GM21360 (cell line): ENCODE measurements around the gene CUEDC1.
"Not testable (repeated sequence)": the region's sequence is repeated elsewhere in the genome, so short reads cannot be mapped to it uniquely, and the experiment has no call there.

ENCODE experiments used
- ATAC-seq: cut with Tn5 transposase; IDR thresholded peaks from one replicate; pipeline ENCODE4 v1.9.1; 2021; ENCODE audit warnings: mild to moderate bottlenecking, moderate library complexity; ENCODE audit not compliant: unreplicated experiment

The CUEDC1 gene

DNA sequence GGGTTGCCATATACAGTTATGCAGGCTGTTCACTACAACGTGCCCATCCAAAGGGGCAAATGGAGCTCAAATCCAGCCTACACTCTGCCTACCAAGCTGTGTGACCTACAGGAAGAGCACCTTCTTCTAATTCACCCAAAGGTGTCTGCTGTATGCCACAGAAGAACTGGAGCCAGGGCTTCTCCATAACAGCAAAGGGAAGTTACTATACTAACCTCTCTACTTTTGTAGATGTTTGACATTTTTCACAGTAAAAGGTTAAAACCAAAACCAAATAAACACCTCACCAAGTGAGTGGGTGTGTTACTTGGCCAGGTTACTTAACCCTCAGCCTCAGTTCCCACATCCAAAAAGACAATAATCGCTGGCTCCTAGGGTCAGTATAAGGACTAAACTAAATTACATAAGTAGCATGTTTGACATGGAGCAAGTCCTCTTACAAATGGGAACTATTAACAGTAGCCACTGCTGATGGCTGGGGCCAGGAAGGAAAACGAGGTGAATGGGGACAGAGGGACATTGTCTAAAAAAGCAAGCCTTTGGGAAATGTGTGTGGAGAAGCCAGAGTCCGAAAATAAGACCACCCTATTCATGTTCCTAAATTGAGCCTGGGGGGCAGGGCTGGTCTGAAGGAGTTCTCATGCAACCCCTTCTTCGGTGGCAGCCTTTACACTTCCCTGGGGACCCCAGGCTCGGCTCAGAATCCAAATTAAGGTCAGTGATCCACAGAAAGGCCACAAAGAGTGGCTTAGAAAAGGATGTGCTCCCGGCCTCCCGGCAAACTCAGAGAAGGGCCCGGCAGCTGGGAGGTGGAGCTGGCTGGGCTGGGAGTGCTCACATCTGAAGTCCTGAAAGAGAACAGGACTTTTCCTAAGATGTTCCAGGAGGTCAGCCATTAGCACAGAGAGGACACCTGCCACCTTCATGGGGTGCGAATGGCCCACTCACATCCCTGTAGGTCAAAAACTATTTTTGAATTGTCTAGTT, 13.5 kb downstream of the CUEDC1 start:
- ATAC-seq: no peak

DNA sequence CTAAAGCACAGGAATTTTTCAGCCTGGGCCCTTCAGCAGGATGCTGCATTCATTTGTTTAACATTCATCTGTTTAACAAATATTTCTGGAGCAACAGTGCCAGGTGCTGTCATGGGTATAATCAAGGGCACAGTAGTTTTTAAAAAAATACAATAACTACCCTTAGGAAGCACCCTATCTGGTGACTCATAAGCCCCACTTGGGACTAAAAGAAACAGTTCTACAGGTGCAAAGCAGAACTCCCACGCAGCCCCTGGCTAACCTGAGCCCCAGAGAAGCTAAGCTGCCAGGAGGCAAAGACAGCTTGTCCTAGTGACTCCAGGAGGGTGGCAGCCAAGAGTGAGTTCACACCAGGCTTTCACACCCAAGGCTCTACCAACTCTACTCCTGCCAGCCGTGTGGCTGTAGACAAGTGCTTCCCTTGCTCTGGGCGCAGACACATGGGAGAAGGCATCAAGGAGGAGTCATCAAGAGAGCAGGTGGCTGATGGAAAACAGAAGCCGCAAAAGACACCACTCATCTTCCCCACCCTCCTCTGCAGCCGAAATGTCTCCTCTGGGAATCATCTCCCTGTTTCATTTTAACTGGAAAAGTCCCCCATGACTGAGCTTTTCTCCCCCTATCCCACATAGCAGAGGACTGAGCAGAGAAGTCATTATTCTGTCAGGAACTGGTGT, 14.4 kb downstream of the CUEDC1 start:
- ATAC-seq: no peak

DNA sequence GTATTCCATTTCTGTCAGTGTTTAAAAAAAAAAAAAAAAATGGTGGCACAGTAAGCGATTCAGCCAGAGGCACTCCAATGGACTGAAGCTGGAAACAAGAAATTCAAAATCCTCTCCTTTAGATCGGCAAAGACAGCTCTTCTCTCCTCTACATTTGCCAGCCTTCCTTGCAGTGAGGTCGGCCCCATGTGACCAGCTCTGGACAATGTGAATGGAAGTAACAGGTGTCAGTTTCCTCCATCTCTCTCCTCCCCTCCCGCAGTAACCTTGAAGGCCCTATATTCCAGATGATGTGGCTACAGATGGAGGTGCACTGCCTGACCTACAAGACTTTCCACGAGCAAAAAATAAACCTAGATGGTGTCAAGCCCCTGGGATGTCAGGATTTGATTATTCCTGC, 15.0 kb downstream of the CUEDC1 start:
- no peak for ATAC-seq

DNA sequence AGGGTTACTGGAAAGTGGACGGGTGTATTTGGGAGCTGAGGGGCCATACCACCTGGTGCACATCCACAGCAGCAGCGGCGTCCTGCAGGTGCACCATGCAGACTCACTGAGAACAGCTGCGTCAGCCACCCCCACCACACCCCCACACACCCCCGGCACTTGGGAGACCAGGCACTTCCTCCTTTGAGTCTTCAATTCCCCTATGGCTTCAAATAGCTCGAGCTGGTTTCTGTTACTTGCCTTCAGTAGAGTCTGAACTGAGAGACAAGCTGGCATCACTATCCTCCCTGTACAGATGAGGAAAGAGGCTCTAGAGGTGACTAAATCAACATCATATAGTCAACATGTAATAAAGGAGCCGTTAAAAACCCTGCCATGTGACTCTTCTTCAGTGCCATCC, 15.4 kb downstream of the CUEDC1 start:
- peak; percentile 52 for ATAC-seq

DNA sequence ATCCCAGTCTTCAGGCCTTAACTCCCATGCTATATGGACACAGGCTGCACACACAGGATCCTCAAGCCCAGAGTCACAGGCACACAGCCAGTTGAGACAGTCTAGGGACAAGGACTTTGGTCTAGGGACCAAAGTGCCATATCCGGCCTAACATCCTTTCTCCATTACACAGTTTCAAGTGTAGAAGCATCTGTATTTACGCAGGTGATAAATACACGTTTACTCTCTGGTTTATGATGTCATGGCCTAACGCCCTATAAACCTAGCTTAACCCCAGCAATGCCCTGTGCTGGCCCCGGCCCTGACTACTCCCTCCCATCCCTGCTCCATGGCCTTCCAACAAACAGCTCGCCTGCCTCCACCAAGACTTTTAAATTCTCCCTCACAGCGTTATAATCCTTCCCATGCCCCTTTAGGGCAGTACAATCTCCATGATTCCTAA, 17.1 kb downstream of the CUEDC1 start:
- ATAC-seq: no peak

DNA sequence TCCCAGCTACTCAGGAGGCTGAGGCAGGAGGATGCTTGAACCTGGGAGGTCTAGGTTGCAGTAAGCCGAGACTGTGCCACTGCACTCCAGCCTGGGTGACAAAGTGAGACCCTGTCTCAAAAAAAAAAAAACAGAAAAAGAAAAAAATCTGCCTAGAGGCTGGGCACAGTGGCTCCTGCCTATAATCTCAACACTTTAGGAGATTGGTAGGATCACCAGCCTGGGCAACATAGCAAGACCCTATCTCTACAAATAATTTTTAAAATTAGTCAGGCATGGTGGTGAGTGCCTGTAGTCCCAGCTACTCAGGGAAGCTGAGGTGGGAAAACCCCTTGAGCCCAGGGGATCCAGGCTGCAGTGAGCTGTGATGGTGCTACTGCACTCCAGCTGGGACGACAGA, 17.7 kb downstream of the CUEDC1 start:
- ATAC-seq: no peak

DNA sequence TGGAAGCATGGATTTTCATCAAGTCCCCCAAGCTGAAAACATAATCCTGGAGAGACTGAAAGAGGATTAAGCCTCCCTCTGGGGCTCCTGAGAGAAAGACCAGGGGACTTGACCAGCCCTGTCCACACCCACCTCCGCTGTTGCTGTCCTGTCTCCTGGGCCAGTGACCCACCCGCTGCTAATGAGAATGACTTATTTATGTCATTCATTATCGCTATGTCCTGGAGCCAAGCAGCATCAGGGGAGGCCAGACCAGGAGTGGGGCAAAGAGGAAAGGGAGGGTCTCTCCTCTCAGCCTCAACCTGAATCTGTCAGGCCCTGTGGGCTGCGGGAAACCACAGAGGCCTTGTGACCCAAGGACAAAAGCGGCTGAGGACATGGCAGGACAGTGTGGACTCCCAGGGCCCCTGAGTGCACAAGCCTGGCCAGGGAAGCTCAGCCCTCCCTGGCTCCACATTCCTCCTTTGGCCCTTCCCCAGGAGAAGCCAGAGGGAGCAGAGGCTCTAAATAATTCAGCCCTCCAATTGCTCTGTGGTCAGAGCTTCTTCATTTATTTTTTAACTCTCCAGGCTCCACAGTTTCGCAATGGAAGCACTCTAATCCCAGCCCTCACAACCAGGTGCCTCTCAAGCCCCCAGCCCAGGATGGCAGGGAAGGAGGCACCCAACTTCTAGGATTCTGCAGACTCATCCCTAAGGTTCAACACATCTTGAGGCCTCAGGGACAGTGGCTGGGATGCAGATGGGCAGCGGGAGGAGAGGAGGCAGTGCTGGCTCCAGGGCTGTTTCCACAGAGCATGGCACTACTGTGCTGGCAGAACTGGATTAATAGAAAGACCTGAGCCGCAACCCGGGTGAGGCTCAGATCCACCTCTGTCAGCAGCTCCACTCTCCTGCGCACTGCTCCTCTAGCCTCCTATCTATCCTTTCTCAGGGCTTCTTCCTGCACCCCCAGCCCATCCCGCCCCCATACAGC, 19.1 kb downstream of the CUEDC1 start:
- no peak for ATAC-seq

DNA sequence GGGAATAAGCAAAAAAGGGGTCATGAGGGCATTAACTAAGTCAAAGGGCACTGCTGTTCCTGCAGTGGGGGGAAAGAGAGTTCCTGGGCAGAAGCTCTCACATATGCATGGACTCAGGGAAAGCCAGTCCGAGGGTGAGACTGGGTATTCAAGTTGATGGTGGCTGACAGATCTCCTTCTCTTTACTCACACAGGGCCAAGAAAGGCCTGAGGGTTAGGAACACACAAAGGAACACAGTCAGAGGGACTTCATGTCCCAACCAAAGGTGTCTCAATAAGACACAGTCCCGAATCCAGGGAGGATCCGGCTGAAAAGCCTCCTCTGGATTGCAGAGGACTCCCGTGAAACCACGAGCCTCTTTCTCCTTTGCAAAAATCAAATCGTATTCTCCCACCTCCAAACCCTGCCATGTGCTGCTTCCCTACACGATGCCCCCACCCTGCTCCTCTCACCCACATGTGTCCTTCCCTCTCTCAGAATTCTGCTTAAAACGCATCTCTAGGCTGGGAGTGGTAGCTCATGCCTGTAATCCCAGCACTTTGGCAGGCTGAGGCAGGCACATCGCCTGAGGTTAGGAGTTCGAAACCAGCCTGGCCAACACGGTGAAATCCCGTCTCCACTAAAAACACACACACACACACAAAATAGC, 23.6 kb downstream of the CUEDC1 start:
- ATAC-seq: no peak

DNA sequence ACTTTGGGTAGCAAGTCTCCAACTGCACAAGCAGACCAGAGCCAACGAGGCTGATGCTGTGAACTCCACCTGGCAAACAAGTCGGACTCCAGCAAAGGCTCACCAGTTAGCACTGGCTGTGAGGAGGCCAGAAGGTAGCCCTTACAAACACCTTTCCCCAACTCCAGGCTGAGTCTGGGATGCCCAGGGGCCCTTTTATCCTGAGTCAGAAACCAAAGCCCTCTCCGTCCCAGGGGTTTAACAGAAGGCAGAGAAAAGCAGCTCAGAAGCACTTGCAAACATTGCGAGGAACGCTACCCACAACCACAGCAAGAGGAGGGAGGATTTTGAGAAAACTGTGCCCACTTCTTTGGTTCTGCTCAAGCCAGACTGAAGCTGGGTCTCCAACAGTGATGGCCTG, 25.0 kb downstream of the CUEDC1 start:
- ATAC-seq: no peak

DNA sequence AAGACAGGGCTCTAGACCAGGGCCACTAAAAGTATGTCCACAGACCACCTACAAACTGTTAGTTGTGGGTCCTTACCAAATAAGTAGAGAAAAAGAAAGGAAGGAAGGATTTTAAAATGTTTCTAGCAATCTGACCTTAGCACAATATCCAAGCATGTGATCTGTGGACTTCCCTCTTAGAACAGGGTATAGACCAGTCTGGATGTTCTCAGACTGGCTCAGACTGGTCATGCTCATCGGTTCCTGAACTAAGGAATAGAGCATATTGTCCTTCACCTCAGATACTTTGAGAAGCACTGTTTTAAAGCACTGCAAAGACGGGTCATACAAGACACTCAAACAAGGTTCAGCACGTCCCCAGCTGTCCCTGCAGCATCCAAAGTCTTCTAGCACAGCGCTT, 25.8 kb downstream of the CUEDC1 start:
- ATAC-seq: no peak

DNA sequence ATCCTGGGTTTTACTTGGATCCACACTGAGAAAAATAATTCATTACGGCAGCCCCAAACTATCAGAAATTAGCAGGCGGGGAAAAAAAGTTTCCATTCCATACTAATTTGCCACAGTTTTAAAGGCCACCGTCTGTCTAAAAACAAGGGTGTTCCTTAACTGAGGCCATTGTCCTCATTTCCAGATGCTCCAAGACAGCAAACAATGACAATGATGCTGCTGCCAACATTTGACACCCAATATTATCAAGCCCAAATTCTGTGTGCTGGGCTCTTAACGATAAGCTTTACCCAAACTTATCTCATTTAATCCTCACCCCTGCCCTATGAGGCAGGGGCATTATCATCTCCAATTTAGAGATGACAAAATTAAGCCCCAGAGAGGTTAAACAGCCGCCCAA, 26.3 kb downstream of the CUEDC1 start:
- no peak for ATAC-seq

DNA sequence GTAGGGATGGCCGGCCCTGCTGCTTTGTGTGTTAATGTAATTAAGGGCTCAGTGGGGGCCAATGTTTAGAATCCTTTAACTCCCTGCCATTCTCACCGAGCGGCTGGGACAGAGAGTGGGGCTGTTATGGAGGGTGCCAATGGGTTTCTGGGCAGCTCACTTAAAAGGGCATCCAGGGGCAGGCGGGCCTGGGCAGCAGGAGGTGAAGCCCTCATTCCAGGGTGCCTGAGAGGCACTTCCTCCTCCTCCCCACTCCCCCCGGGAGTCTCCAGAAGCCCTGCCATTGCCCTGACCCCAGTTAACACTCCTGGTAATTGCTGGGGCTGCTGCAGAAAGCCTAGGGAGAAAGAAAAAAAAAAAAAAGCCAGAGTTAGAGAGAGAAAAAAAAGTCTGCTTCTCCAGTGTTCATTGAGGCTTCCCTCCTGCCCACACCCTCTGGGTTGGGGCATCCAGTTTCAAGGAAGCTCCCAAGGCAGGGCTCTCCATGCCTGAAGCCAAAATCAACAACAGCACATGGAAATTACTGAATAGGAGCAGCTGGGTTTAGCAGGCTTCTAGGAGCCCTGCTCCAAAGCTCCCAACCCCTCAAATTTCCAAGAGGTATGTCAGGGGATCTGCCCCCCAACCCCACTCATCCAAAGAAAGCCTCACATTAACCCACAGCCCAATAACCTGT, 28.0 kb downstream of the CUEDC1 start:
- no peak for ATAC-seq

DNA sequence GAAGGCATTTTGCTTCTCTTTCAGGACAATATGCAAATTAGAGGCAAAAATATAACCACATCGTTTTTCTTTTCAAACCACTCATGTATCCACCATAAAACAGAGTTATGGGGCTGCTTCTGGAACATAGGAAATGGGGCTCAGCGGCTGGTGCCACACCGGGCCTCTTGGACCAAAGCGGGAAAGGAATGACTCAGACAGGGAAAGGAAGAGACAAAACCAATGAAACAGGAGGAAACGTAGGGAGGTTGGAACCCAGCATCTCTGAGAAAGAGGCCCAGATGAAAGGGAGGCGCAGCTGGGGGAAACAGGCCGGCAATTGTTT, 28.5 kb downstream of the CUEDC1 start:
- no peak for ATAC-seq

DNA sequence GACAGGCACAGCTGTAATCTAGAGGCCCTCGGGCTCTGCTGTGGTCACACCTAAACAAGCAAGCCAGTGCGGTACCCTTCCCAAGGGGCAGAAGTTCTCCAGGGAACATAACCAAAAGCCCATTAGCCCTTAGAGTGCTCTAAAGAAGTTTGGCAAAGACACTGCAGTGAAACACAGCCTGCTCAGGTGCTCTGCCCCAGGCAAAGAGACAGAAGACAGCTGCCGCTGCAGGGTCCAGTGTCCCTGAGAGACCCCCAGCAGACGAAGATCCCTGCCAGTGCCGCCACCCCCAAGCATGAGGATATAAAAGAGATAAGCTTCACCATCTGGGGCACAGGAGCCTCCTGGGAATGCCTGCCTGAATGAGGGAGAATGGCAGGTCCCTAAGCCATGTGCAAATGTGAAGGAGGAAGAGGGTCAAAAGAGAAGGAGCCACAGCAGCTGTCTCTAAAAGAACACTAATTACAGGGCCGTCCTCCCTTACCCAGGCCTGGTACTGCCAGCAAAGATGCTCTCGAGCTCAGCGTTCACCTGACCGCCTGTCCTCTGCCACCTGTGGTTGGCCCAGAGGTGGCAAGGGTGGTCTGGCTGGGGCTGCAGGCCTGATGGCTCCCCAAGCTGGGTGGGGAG, 29.7 kb downstream of the CUEDC1 start:
- no peak for ATAC-seq

DNA sequence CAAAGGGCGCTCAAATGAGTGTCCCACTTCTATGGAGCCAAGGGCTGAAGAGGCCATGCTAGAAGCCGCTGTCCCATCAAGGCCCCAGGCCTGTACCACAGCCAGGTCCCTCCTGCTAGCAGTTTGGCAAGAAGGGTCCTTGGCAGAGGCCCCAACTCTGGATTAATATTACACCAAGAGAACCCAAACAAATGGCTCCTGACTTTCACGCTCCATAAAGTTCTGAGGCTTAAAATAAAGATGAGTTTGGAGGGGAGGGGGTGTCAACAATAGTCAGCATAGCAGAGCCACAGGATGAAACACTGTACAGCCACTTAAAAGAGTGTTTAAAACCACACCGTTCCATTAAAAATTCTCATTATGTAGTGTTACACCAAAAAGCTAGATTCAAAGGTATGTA, 30.5 kb downstream of the CUEDC1 start:
- ATAC-seq: no peak

DNA sequence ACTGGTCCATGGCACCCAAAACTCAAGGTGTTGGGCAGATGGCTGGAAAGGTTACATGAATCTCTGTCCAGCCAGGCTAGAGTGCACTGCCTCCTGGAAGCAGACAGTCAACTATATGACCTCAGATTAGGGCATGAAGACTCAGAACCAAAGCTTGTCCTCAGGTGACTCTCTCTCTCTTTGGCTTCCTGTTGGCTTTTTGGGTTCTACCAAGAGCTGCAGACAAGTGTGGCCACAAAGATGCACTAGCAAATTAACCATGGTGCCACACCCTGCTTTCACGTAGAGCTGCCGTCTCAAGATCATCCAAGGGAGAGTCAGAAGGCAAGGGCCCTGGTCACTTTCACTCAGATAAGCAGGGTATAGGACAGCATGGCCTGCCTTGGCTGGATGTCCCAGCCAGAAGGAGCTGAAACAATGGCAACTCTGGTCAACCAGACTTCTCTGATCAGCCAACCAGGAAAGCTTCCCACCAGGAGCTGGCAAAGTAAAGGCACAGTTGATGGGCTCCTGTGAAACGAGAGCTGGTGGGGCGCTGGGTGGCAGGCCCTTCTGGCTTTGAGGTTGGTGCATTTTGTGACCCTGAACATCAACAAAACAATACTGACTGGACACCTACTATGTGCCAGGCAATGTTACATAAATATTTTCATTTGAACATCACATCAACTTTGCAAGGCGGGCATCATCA, 31.9 kb downstream of the CUEDC1 start:
- no peak for ATAC-seq

DNA sequence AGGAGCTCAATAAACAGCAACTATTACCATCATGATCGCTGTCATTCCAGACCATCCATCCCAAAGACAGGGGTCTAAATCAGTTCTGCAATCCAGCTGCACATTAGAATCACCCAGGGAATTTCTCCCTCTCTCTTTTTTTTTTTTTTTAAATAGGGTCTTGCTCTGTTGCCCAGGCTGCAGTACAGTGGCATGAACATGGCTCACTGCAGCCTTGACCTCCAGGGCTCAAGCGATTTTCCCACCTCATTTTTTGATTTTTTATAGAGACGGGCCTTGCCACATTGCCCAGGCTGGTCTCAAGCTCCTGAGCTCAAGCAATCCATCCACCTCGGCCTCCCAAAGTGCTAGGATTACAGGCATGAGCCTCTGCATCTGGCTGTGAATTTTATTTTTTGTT, 32.5 kb downstream of the CUEDC1 start:
- not testable (repeated sequence) for ATAC-seq

DNA sequence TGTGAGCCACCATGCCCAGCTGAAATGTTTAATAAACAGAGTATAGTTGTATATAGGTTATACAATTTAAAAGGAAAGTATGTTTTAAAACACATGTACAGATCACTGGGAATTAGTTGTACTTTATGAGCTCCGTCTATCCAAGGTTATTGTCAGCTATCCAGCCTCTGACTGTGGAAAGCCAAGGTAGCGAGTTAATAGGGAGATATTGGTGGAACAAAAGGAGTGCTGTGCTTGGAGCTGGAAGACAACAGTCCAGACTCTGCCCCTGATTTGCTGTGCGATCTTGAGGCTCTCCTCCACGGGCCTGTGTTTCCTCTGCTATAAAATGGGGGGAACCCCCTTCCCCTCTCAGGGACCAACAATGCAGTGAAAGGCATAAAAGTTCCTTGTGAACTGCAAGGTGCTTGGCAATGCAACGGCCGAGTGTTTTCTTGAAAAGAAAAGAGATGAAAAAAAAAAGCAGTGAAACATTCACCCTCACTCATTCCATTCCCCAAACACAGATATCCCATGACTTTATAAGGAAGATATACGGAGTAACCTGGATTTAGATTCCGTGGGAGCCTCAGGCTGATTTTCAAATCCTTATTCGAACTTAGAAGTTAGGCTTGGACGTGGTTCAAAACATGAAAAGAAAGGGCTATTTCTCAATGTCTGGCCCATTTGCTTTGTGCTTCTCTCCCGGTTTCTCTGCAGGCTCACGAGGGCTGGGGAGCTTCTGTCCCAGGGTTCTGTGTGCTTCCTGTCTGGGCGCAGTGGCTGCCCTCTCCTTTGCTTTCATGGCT, 34.1 kb downstream of the CUEDC1 start:
- no peak for ATAC-seq
